Measurements from ENCODE around the gene ATP11B.

DNA sequence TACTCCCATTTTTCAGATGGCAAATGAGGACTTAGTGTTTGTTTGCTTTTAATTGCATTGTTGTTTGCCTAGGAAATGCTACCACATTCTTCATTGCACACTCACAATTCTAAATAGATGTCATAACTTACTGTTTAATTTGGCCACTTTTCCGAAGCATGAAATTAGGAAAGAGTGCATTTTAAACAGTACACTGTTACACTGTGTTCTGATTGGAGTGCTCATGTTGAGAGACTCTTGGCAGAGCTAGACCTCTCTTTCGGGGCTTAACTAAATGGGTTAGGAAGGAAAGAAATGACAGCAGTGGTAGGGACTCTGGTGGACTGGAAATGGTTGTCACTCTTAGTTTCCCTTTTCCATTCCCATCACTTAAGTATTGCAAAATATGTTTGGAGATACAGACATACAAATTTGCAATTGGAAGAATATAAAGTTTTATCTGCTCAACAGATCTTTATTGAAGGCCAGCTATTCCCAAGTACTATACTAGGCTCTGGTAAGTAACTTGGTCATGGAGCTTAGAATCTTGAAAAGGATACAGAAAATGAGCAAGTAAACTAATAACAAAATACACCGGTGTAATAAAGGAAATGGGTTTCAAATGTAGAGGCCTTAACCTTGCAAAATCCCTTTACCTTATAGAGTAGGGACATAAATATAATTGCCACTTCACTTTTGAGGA is 96.8 kb downstream of the ATP11B start:
- TF ChIP-seq, protein P1, sequence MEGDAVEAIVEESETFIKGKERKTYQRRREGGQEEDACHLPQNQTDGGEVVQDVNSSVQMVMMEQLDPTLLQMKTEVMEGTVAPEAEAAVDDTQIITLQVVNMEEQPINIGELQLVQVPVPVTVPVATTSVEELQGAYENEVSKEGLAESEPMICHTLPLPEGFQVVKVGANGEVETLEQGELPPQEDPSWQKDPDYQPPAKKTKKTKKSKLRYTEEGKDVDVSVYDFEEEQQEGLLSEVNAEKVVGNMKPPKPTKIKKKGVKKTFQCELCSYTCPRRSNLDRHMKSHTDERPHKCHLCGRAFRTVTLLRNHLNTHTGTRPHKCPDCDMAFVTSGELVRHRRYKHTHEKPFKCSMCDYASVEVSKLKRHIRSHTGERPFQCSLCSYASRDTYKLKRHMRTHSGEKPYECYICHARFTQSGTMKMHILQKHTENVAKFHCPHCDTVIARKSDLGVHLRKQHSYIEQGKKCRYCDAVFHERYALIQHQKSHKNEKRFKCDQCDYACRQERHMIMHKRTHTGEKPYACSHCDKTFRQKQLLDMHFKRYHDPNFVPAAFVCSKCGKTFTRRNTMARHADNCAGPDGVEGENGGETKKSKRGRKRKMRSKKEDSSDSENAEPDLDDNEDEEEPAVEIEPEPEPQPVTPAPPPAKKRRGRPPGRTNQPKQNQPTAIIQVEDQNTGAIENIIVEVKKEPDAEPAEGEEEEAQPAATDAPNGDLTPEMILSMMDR (conservative IDR thresholded peaks at IDR 0.05 in 1 of 2, IDR thresholded peaks at IDR 0.05 in 1 of 2; ENCODE audit: low read depth in 1 of 2, low read length in 2 of 2), result no peak
- TF ChIP-seq EZH2 (IDR thresholded peaks at IDR 0.05; ENCODE audit: low read length, missing control alignments), result no peak
